Measurements from ENCODE around the gene RETREG1. TPM values are rescaled to one million over a fixed set of nuclear protein-coding genes. Genes with fewer than 3 reads are reported as not detected.

RETREG1 gene
- total RNA-seq, 1 donor from 2014 or later: 0.91 TPM

- peak overlapping the region; percentile 95 for H3K27ac Mint-ChIP-seq (ENCODE audit: unreplicated experiment)
- peak overlapping the region; percentile 97 for H3K4me3 Mint-ChIP-seq (ENCODE audit: unreplicated experiment)
- no peaks in the 10 kb centered on the region for H3K27me3 Mint-ChIP-seq (ENCODE audit: unreplicated experiment)
- H3K9me3 Mint-ChIP-seq (ENCODE audit: unreplicated experiment): no peaks in the 10 kb centered on the region
- H3K36me3 Mint-ChIP-seq (ENCODE audit: unreplicated experiment): peaks cover 28% of the 10 kb centered on the region
- TF ChIP-seq CTCF (IDR thresholded peaks at IDR 0.05): no peak
- no peak for DNase-seq (ENCODE audit: extremely low spot score, unreplicated experiment)
- peaks cover 60% of the 10 kb centered on the region for H3K4me1 Mint-ChIP-seq (ENCODE audit: unreplicated experiment)
Observed at GRCh38 chr5:16464664-16465543, 151.9 kb downstream of the RETREG1 start.

GRCh38 chr5:16464231-16464630, 152.6 kb downstream of the RETREG1 start:
- DNase-seq (ENCODE audit: extremely low spot score, unreplicated experiment): no peak
- Mint-ChIP-seq H3K27me3 (ENCODE audit: unreplicated experiment) (no peaks in the 10 kb centered on the region), H3K27ac (ENCODE audit: unreplicated experiment) (no peak overlapping the region), H3K36me3 (ENCODE audit: unreplicated experiment) (peaks cover 26% of the 10 kb centered on the region), H3K4me3 (ENCODE audit: unreplicated experiment) (peak overlapping the region; percentile 97), H3K9me3 (ENCODE audit: unreplicated experiment) (no peaks in the 10 kb centered on the region), H3K4me1 (ENCODE audit: unreplicated experiment) (peaks cover 60% of the 10 kb centered on the region)
- TF ChIP-seq CTCF (IDR thresholded peaks at IDR 0.05): no peak

GRCh38 chr5:16461782-16462181, 155.0 kb downstream of the RETREG1 start:
- DNase-seq (ENCODE audit: extremely low spot score, unreplicated experiment): no peak
- no peak overlapping the region for H3K27ac Mint-ChIP-seq (ENCODE audit: unreplicated experiment)
- peaks cover 48% of the 10 kb centered on the region for H3K4me1 Mint-ChIP-seq (ENCODE audit: unreplicated experiment)
- H3K27me3 Mint-ChIP-seq (ENCODE audit: unreplicated experiment): no peaks in the 10 kb centered on the region
- no peaks in the 10 kb centered on the region for H3K9me3 Mint-ChIP-seq (ENCODE audit: unreplicated experiment)
- H3K36me3 Mint-ChIP-seq (ENCODE audit: unreplicated experiment): peaks cover 35% of the 10 kb centered on the region
- no peak overlapping the region for H3K4me3 Mint-ChIP-seq (ENCODE audit: unreplicated experiment)
- no peak for TF ChIP-seq CTCF (IDR thresholded peaks at IDR 0.05)

GRCh38 chr5:16461026-16461425, 155.8 kb downstream of the RETREG1 start:
- DNase-seq (ENCODE audit: extremely low spot score, unreplicated experiment): no peak
- Mint-ChIP-seq H3K9me3 (ENCODE audit: unreplicated experiment) (no peaks in the 10 kb centered on the region), H3K27ac (ENCODE audit: unreplicated experiment) (no peak overlapping the region)

More at GRCh38 chr5:16461026-16461425, 155.8 kb downstream of the RETREG1 start:
- no peak overlapping the region for H3K4me3 Mint-ChIP-seq (ENCODE audit: unreplicated experiment)
- H3K27me3 Mint-ChIP-seq (ENCODE audit: unreplicated experiment): no peaks in the 10 kb centered on the region
- H3K36me3 Mint-ChIP-seq (ENCODE audit: unreplicated experiment): peaks cover 42% of the 10 kb centered on the region
- no peak for TF ChIP-seq CTCF (IDR thresholded peaks at IDR 0.05)
- peaks cover 48% of the 10 kb centered on the region for H3K4me1 Mint-ChIP-seq (ENCODE audit: unreplicated experiment)
